Activated CD8-positive, alpha-beta memory T cell treated with anti-CD3 and anti-CD28 coated beads, Interleukin-2, amount 10 ng/mL, durations not matched to agents 7 days and 5 days (primary cell): ENCODE measurements around the gene TLL2. TPM values are rescaled to one million over a fixed set of nuclear protein-coding genes. Genes with fewer than 3 reads are reported as not detected.

Source experiments
- ATAC-seq: fragments of 150-1000 bp; cut with Tn5 transposase; one replicate; pipeline ENCODE4 v1.10.0; 2021; ENCODE audit warnings: moderate library complexity
- CTCF ChIA-PET: fragments of 350-600 bp; sonication (Branson Sonifier 250); formaldehyde crosslinking; loops from one replicate; lab custom pipeline; 2021; ENCODE audit warnings: antibody characterized with exemption; lab: Charles Lee
- DNase-seq: peaks from one replicate; pipeline ENCODE4 v3.0.0-alpha.2; 2020
- H3K27ac Mint-ChIP-seq: one replicate; pipeline ENCODE4 v1.8.0; 2021; ENCODE audit warnings: mild to moderate bottlenecking, mixed read lengths
- H3K27me3 Mint-ChIP-seq: one replicate; pipeline ENCODE4 v1.8.0; 2021; ENCODE audit warnings: mixed read lengths
- H3K36me3 Mint-ChIP-seq: one replicate; pipeline ENCODE4 v1.8.0; 2021; ENCODE audit warnings: mild to moderate bottlenecking, mixed read lengths
- H3K4me1 Mint-ChIP-seq: one replicate; pipeline ENCODE4 v1.8.0; 2021; ENCODE audit warnings: mixed read lengths
- H3K4me3 Mint-ChIP-seq: one replicate; pipeline ENCODE4 v1.8.0; 2021; ENCODE audit warnings: mild to moderate bottlenecking, moderate library complexity, mixed read lengths
- H3K9me3 Mint-ChIP-seq: one replicate; pipeline ENCODE4 v1.8.0; 2022; ENCODE audit warnings: low read depth, mixed read lengths
- total RNA-seq, 2 experiments: library from RNA; stranded (reverse); gene quantifications; one replicate each; pipeline ENCODE4 v1.2.3, GENCODE V29; 2021

Gene TLL2
- total RNA-seq, 2 experiments from 2014 or later = not detected

DNA sequence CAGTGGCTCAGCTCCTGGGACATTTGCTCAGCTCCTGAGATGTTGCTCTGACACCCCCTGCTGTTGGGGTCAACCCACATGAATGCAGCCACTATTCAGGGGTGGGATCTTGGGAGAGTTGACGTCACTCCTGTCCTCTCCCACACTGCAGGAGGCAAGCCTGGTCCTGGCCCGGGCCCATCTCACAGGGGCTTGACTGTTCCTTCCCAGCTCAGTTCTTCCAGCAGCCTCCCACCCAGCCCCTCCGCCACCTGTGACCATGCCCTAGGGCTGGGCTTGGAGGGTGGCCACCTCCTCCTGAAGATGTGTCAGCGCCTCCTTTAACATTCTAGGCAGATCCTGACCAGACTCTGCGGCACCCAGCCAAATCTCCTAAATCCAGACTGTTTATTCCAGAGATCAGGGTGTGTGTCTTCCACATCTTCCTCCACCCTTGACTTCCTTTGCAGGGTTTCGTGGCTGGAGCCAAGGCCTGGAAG lies 135.9 kb downstream of the TLL2 start:
- H3K4me3 Mint-ChIP-seq = no peak overlapping the region
- ATAC-seq = no peak
- H3K27ac Mint-ChIP-seq = no peak overlapping the region

DNA sequence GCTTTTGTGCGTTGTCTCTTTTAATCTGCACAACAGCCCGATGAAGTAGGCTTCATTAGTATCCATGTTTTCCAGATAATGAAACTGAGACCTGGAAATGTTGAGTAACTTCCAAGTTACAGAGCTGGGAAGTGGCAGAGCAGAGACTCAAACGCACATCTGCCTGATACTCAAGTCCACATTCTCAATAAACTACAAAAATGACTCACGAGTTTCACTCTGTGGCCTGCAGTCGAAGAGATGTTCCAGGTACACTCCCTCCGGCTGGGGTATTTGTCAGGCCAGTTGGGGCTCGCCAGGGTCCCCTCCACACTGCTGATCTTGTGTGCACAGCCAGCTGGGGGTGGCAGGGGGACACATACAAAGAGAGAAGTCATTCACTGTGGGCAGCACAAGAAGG lies 137.2 kb downstream of the TLL2 start:
- no peaks in the 10 kb centered on the region for H3K36me3 Mint-ChIP-seq
- H3K4me1 Mint-ChIP-seq = peaks cover 23% of the 10 kb centered on the region
- H3K27ac Mint-ChIP-seq = no peak overlapping the region
- DNase-seq = no peak
- no peaks in the 10 kb centered on the region for H3K9me3 Mint-ChIP-seq
- no peak for ATAC-seq
- no peak overlapping the region for H3K4me3 Mint-ChIP-seq
- H3K27me3 Mint-ChIP-seq = peaks cover 46% of the 10 kb centered on the region
- CTCF ChIA-PET = interaction anchor here (1.6 to 3.0 kb wide), 2 partner anchors 11 to 20 kb away, joined by 3 to 11 read pairs; no protein-coding TSS in a partner anchor

More for the DNA sequence above, 135.9 kb downstream of the TLL2 start:
- no peak for DNase-seq
- H3K9me3 Mint-ChIP-seq = no peaks in the 10 kb centered on the region
- CTCF ChIA-PET = interaction anchor here (1.6 kb wide), 1 partner anchor 13 kb away, joined by 3 read pairs; no protein-coding TSS in a partner anchor
- no peaks in the 10 kb centered on the region for H3K36me3 Mint-ChIP-seq
- peaks cover 23% of the 10 kb centered on the region for H3K4me1 Mint-ChIP-seq
- peaks cover 40% of the 10 kb centered on the region for H3K27me3 Mint-ChIP-seq

DNA sequence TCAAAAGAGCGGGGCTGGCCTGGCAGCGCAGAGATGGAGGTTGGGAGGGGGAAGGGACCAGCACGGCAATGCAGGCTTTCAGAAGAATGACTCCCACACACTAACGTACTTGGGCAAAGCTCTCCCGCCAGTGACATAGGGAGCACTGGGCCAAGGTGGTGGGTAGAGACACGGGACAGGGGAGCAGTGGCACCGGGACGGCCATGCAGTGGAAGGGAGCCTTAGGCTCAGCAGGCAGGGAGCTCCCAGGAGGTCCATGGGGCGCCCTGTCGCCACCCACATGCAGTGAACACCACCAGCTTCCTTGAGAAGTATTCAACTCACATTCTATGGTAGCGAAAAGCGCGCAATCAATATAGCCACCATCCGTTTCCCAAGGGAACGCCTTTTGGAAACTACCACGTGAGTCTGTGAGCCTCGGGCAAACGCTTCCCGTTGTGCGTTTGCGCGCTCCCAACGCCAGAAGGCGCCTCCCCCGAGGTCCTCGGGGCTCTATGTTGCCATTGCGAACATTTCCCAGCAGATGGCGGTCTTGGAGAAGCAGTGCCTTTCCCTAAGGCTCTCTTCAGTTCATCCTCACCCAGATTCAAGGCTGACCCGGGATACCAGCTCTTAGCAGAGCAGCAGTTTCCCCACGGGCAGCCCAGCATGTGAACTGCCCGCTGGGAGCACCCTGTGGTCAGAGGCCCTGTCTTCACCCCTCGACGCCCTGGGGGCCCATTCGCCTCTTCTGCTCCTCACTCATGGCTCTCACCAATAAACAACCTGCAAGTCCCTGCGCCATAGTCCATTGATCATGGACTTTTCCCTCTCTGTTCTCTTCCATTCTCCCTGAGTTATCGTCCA lies 138.5 kb downstream of the TLL2 start:
- H3K4me3 Mint-ChIP-seq = peak overlapping the region; percentile 59
- no peak overlapping the region for H3K27ac Mint-ChIP-seq
- peak; percentile 80 for DNase-seq
- ATAC-seq = peak; percentile 85
- H3K36me3 Mint-ChIP-seq = no peaks in the 10 kb centered on the region
- H3K4me1 Mint-ChIP-seq = peaks cover 23% of the 10 kb centered on the region
- H3K9me3 Mint-ChIP-seq = no peaks in the 10 kb centered on the region
- peaks cover 46% of the 10 kb centered on the region for H3K27me3 Mint-ChIP-seq
- CTCF ChIA-PET = interaction anchor here (0.5 to 3.0 kb wide), 25 partner anchors 8 to 698 kb away, joined by 3 to 11 read pairs (median 3); partner anchors contain the start of genes CCNJ, OPALIN and TLL2

DNA sequence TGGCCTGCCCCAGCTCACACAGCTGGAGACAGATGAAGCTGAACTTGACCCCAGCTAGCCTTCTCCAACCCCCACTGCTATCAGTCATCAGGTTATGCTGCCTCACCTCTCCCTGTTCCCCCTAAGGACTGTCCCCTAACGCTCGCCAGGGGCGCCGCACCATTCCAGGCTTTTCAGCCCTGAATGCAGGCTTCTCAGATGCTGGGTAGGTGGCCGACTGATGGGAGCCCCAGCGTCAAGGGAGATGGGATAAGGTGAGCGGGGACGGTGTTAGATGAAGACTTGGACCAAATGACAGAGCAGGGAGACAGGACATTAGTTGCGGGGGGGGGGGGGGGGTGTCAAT lies 139.1 kb downstream of the TLL2 start:
- Mint-ChIP-seq H3K27me3 (peaks cover 46% of the 10 kb centered on the region), H3K4me3 (peak overlapping the region; percentile 59), H3K36me3 (no peaks in the 10 kb centered on the region), H3K4me1 (peaks cover 23% of the 10 kb centered on the region), H3K9me3 (no peaks in the 10 kb centered on the region), H3K27ac (no peak overlapping the region)
- CTCF ChIA-PET = interaction anchor here (0.5 to 3.0 kb wide), 25 partner anchors 8 to 698 kb away, joined by 3 to 11 read pairs (median 3); partner anchors contain the start of genes CCNJ, OPALIN and TLL2
- no peak for DNase-seq
- ATAC-seq = no peak

DNA sequence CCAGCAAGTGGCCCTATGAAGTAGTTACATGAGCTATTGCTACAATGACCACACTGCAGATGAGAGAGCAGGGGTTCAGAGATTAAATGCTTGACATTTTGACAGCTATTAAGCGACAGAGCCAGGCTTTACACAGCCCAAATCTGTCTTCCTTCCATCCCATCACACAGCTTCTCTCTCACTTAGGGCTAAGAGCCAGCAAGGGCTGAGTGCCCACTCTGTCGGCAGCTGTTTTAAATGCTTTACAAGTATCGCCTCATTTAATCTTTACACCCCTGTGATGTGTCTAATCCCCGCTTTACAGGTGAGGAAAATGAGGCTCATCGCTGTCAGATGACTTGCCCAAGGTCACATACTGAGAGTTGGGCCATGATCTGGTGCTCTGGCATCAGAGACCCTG lies 139.7 kb downstream of the TLL2 start:
- Mint-ChIP-seq H3K27me3 (peaks cover 46% of the 10 kb centered on the region), H3K27ac (no peak overlapping the region), H3K4me3 (no peak overlapping the region), H3K4me1 (peaks cover 23% of the 10 kb centered on the region), H3K9me3 (no peaks in the 10 kb centered on the region), H3K36me3 (no peaks in the 10 kb centered on the region)
- CTCF ChIA-PET = interaction anchor here (0.5 to 1.6 kb wide), 4 partner anchors 10 to 332 kb away, joined by 3 to 5 read pairs (median 4); no protein-coding TSS in a partner anchor
- ATAC-seq = no peak
- DNase-seq = no peak

DNA sequence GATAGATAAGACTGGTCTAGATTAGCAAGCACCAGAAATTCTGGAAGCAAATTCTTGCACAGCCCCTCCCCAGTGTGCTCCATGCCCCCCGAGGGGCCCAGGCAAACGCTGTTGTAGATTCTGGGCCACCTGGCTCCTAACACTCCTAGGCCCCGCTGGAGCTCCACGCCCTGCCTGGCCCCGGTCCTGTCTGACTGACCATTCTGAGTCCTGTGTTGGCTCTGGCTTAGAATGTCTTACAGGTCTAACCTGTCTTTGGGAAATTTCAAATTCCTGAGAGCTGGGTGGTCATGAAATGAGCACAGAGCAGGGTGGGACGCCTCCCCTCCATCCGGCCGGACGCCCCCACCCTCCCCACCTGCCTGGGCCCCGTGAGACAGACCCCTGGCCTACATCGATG lies 142.4 kb downstream of the TLL2 start:
- peaks cover 36% of the 10 kb centered on the region for H3K27me3 Mint-ChIP-seq
- CTCF ChIA-PET = interaction anchor here (0.7 to 2.0 kb wide), 16 partner anchors 8 to 1480 kb away, joined by 3 to 9 read pairs (median 4); partner anchors contain the start of genes OPALIN and TLL2
- H3K4me3 Mint-ChIP-seq = no peak overlapping the region
- no peaks in the 10 kb centered on the region for H3K36me3 Mint-ChIP-seq
- ATAC-seq = no peak
- DNase-seq = no peak
- H3K27ac Mint-ChIP-seq = no peak overlapping the region
- H3K9me3 Mint-ChIP-seq = no peaks in the 10 kb centered on the region
- peaks cover 17% of the 10 kb centered on the region for H3K4me1 Mint-ChIP-seq

DNA sequence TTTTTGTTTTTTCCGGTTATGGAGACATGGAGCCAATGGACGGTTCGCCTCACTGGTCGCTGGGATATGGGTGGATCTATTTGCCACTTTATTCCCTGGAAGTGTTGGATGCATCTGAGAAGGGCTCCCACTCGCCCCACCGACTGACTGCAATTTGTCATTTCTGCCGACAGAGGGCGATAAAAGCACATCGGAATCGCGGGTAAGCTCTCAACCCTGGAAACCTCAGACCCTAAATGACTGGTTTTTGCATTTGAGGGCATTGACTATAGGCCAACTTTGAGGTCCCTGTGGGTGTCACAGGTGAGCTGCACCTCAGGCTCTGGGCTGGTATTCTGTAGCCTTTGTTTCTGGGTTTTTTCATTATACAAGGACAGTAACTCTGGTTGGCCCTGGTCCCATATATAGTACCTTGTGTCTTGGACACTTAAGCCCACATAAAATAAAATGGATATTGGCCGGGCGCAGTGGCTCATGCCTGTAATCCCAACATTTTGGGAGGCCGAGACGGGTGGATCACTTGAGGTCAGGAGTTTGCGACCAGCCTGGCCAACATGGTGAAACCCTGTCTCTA lies 143.1 kb downstream of the TLL2 start:
- H3K27me3 Mint-ChIP-seq = peaks cover 35% of the 10 kb centered on the region
- ATAC-seq (peak; percentile 52), DNase-seq (peak; percentile 64)
- peaks cover 13% of the 10 kb centered on the region for H3K4me1 Mint-ChIP-seq
- H3K27ac Mint-ChIP-seq = no peak overlapping the region
- no peaks in the 10 kb centered on the region for H3K9me3 Mint-ChIP-seq
- no peak overlapping the region for H3K4me3 Mint-ChIP-seq
- no peaks in the 10 kb centered on the region for H3K36me3 Mint-ChIP-seq
- CTCF ChIA-PET = interaction anchor here (0.7 to 2.0 kb wide), 18 partner anchors 8 to 583 kb away, joined by 3 to 9 read pairs (median 4); partner anchors contain the start of genes OPALIN and TLL2

DNA sequence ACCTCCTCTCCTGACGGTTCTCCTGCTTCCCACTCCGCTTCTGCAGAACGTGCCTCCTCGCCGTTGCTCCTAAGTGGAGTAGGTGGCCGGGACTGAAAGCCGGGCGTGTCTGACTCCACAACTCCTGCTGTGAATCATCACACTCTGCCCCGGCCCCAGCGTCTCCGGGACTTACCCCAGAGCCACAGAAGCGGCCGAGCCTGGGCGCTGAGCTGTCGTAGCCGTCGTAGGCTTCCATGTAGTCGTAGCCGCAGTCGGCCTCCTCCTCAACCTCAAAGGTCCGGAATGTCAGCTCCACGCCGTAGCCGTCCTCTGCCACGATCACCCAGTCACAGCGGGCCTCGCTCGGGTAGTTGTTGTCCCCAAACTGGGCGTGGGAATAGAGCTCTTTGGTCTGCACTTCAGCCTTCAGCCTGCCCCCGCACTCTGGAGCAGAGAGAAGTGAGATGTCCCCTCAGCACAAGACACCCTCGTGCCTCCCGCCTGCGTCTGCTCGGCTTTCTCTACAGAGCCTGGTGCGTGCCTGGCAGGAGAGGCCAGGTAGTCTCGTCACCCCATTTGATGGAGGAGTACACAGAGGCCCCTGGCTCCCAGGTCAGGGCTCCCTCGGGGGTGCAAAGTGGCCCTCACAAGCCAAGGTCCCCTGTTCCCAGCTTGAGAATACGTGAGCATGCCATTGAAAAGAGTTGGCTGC lies 143.7 kb downstream of the TLL2 start:
- H3K4me1 Mint-ChIP-seq = peaks cover 7% of the 10 kb centered on the region
- no peak overlapping the region for H3K27ac Mint-ChIP-seq
- no peaks in the 10 kb centered on the region for H3K36me3 Mint-ChIP-seq
- ATAC-seq = no peak
- no peak for DNase-seq
- peaks cover 34% of the 10 kb centered on the region for H3K27me3 Mint-ChIP-seq
- no peaks in the 10 kb centered on the region for H3K9me3 Mint-ChIP-seq
- no peak overlapping the region for H3K4me3 Mint-ChIP-seq
- CTCF ChIA-PET = interaction anchor here (0.8 to 2.0 kb wide), 14 partner anchors 9 to 368 kb away, joined by 3 to 9 read pairs (median 5); partner anchors contain the start of gene OPALIN

DNA sequence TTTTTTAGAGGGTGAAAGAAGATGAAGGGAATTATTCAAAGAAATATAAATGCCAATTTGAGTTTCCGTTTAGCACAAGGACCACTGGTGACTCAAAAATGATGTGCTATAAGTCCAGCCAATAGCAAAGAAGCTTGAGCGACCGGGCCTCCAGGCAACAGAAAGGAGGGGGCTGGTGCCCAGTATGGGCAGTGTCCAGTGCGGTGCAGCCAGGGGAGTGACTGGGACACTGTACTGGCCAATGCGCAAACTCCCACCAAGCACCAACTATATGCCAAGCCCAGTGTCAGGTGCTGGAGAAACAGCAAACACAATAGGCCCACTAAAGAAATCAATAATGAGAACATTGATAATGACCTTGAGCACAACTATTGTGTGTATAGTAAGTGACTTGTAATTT lies 144.8 kb downstream of the TLL2 start:
- Mint-ChIP-seq H3K4me1 (no peaks in the 10 kb centered on the region), H3K27ac (no peak overlapping the region), H3K27me3 (peaks cover 33% of the 10 kb centered on the region), H3K36me3 (no peaks in the 10 kb centered on the region), H3K9me3 (no peaks in the 10 kb centered on the region), H3K4me3 (no peak overlapping the region)
- CTCF ChIA-PET = no interaction called here
- DNase-seq (no peak), ATAC-seq (no peak)

DNA sequence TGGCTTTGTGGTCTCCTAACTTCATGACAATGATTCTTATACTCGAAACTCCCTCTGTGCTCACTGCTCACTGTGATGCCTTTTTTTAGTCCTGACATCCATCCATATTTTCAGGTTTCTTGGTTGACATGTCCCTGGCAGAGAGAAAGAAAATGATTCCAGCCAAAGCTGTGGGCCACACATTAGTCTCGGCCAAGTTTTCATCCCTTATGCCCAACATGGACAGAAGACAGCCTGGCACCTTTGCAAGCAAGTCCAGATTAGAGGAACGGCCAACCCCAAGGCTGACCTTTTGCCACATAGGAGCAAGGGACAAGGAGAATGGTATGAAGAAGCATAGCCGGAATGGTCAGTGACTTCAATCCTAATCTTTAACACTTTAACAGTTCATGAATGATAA lies 146.3 kb downstream of the TLL2 start:
- no peaks in the 10 kb centered on the region for H3K9me3 Mint-ChIP-seq
- H3K4me1 Mint-ChIP-seq = no peaks in the 10 kb centered on the region
- CTCF ChIA-PET = no interaction called here
- H3K4me3 Mint-ChIP-seq = no peak overlapping the region
- DNase-seq (no peak), ATAC-seq (no peak)
- H3K27me3 Mint-ChIP-seq = peaks cover 31% of the 10 kb centered on the region
- no peaks in the 10 kb centered on the region for H3K36me3 Mint-ChIP-seq
- H3K27ac Mint-ChIP-seq = no peak overlapping the region

DNA sequence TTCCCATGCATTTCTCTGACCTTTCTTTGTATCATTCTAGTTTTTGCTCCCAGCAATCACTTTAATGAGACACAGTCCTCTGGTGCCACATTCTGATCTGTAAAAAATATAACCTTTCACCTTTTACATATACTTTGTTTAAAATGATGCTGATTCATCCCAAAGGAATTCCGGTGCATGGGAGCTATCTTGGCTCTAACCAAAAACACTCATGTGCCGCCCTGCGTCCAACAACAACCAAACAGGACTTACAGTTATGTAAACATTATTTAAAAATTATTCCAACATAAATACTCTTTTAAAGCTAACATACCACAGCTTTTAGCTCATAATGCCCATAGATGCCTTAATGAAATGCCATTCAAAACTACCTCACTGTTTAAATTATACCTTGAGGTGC lies 147.2 kb downstream of the TLL2 start:
- no peaks in the 10 kb centered on the region for H3K9me3 Mint-ChIP-seq
- no peaks in the 10 kb centered on the region for H3K4me1 Mint-ChIP-seq
- no peak overlapping the region for H3K27ac Mint-ChIP-seq
- no peak for DNase-seq
- peaks cover 24% of the 10 kb centered on the region for H3K27me3 Mint-ChIP-seq
- no peak for ATAC-seq
- H3K4me3 Mint-ChIP-seq = no peak overlapping the region
- H3K36me3 Mint-ChIP-seq = no peaks in the 10 kb centered on the region
- CTCF ChIA-PET = interaction anchor here (1.2 kb wide), 1 partner anchor 9 kb away, joined by 3 read pairs; no protein-coding TSS in a partner anchor

DNA sequence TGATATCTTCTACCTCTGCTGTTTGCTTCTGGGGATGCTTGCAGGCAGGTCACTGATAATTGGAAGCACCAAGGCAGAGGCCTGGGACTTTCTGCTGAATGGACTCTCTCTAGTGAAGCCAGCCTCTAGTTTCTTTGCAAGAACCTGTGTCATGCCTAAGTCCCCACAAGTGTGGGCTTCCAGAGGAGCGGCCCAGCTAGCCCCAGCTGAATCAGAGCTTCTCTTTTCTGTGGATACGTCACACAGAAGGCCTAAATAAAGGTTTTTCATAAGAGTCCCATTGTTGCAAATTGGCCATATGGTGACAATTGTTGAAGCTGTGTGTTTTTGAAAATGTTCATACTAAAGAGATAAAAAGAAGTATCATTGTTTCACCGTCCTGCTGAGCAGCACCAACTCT lies 148.2 kb downstream of the TLL2 start:
- Mint-ChIP-seq H3K9me3 (no peaks in the 10 kb centered on the region), H3K4me1 (no peaks in the 10 kb centered on the region), H3K36me3 (no peaks in the 10 kb centered on the region), H3K4me3 (no peak overlapping the region), H3K27ac (no peak overlapping the region), H3K27me3 (peaks cover 24% of the 10 kb centered on the region)
- no peak for DNase-seq
- CTCF ChIA-PET = interaction anchor here (0.8 to 1.7 kb wide), 3 partner anchors 9 to 149 kb away, joined by 3 to 4 read pairs (median 3); partner anchors contain the start of gene TLL2
- no peak for ATAC-seq

DNA sequence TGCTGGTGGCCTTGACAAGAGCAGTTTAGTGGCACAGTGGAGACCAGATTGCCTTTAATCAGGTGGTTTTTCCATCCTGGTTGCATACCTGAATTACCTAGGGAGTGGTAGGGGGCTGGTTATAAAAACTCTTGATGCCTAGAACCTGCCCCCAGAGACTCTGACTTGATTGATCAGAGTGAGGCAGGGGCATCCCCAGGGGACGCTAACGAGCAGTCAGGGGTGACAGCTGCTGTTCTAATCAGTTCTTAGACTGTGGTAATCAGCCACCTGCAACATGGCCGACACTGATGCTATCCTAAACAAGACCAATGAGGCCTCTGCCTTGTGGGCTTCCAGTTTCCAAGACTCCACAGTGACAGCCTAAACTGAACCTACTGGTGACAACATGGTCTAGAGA lies 153.0 kb downstream of the TLL2 start:
- CTCF ChIA-PET = interaction anchor here (1.9 kb wide), 1 partner anchor 10 kb away, joined by 6 read pairs; no protein-coding TSS in a partner anchor
- ATAC-seq = no peak

More for the DNA sequence above, 153.0 kb downstream of the TLL2 start:
- no peak for DNase-seq
- Mint-ChIP-seq H3K4me3 (no peak overlapping the region), H3K27ac (no peak overlapping the region), H3K9me3 (no peaks in the 10 kb centered on the region), H3K27me3 (peaks cover 41% of the 10 kb centered on the region), H3K36me3 (no peaks in the 10 kb centered on the region), H3K4me1 (no peaks in the 10 kb centered on the region)
